AG04450 (cell line): ENCODE data around the gene C3orf22. TPM values are rescaled to one million over a fixed set of nuclear protein-coding genes. Genes with fewer than 3 reads are reported as not detected.
"Not testable (repeated sequence)": the region's sequence is repeated elsewhere in the genome, so short reads cannot be mapped to it uniquely, and the experiment has no call there.

Experiments used
- CTCF ChIA-PET: fragments of 300-600, 350-600 bp; formaldehyde crosslinking; extraction: SDS; loops from one replicate; lab custom pipeline; 2022; ENCODE audit warnings: antibody characterized with exemption, inconsistent platforms; lab: Charles Lee
- POLR2A ChIA-PET: fragments of 350-600 bp; formaldehyde crosslinking; extraction: SDS; loops from one replicate; lab custom pipeline; 2021; ENCODE audit warnings: antibody characterized with exemption, inconsistent platforms; lab: Yijun Ruan, JAX
- DNase-seq: peaks from one replicate; pipeline ENCODE4 v3.0.0-alpha.2; 2011; ENCODE audit warnings: low read depth, low spot score
- H3K27ac ChIP-seq: one replicate; pipeline ENCODE4 v1.5.1; 2012; ENCODE audit warnings: low read depth, low read length, control low read depth
- H3K27me3 ChIP-seq: one replicate; pipeline ENCODE4 v1.6.0; 2012; ENCODE audit warnings: low read length; ENCODE audit not compliant: control insufficient read depth, insufficient read depth
- H3K4me3 ChIP-seq: 2 replicates; pipeline ENCODE4 v1.5.1; 2011; ENCODE audit warnings: mild to moderate bottlenecking, low read depth, low read length, control low read depth
- H3K9me3 ChIP-seq: 2 replicates; pipeline ENCODE4 v1.5.1; 2012; ENCODE audit warnings: low read length; ENCODE audit not compliant: control insufficient read depth, insufficient read depth
- polyA plus RNA-seq: library from polyadenylated mRNA; depleted of rRNA; stranded (reverse); fragments of >200 nt; gene quantifications from 2 replicates; pipeline ENCODE4 v1.2.3, GENCODE V29; 2011
- TF ChIP-seq, protein P1 (sequence below): IDR thresholded peaks from 2 replicates; pipeline ENCODE4 v1.5.1; 2011; ENCODE audit warnings: low read depth, low read length, control low read depth, inconsistent platforms

Gene C3orf22
- polyA plus RNA-seq, 1 experiment = not detected

DNA sequence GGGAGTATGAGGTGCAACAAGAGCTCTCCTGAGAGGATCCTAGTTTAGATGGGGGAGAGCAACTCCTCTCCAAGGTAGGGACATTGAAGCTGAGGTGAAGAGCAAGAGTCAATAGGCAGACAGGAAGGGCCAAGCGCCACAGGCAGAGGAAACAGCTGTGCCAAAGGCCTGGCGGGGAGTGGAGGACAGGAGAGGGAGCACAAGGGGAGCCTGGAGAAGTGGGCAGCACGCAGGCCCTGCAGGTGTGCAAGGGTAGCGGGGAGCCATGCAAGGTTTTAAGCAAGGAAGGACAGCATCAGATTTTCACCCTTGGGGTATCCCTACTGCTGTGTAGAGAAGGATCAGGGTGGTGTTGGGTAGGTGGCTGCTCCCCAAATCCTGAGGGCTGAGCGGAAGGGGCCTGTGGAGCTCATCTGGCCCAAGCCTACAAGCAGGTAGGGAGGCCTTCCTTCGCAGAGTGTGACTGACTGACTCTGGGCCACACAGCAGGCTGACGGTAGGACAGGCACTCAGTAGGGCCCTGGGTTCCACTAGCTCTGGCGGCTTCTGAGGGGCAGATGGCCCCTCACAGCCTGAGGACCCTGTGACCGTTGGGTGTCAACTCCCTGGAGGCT lies 21.5 kb downstream of the C3orf22 start:
- no peak overlapping the region for H3K27ac ChIP-seq
- no peak overlapping the region for H3K4me3 ChIP-seq
- peaks cover 7% of the 10 kb centered on the region; the same call in 1 of the 2 replicates for H3K9me3 ChIP-seq
- TF ChIP-seq, protein P1, sequence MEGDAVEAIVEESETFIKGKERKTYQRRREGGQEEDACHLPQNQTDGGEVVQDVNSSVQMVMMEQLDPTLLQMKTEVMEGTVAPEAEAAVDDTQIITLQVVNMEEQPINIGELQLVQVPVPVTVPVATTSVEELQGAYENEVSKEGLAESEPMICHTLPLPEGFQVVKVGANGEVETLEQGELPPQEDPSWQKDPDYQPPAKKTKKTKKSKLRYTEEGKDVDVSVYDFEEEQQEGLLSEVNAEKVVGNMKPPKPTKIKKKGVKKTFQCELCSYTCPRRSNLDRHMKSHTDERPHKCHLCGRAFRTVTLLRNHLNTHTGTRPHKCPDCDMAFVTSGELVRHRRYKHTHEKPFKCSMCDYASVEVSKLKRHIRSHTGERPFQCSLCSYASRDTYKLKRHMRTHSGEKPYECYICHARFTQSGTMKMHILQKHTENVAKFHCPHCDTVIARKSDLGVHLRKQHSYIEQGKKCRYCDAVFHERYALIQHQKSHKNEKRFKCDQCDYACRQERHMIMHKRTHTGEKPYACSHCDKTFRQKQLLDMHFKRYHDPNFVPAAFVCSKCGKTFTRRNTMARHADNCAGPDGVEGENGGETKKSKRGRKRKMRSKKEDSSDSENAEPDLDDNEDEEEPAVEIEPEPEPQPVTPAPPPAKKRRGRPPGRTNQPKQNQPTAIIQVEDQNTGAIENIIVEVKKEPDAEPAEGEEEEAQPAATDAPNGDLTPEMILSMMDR = no peak
- ChIA-PET POLR2A (no interaction called here), CTCF (interaction anchor here (2.2 kb wide), 1 partner anchor 14 kb away, joined by 9 read pairs; the partner anchor contains the start of gene CHST13)
- DNase-seq = no peak
- peaks cover 32% of the 10 kb centered on the region for H3K27me3 ChIP-seq

DNA sequence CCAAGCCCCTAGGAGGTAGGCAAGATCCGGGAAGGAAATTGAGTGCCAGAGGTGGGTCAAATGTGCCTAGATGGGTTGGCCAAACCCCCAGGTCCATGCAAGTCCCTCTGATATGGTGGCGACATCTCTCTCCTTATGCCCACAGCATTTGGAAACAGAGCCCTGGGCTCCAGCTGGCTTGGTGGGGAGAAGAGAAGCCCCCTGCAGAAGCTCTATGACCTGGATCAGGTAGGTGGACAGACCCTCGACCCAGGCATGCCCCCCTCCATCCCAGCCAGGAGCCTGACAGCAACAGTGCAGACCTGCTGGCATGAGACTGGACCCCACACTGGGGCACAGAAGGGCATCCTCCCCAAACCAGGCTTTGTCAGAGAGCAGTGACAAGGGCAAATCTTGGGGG lies 22.6 kb downstream of the C3orf22 start:
- peaks cover 36% of the 10 kb centered on the region for H3K27me3 ChIP-seq
- ChIA-PET POLR2A (no interaction called here), CTCF (no interaction called here)
- no peak for DNase-seq
- H3K9me3 ChIP-seq = no peaks in the 10 kb centered on the region
- H3K4me3 ChIP-seq = no peak overlapping the region
- no peak overlapping the region for H3K27ac ChIP-seq
- TF ChIP-seq, protein P1 = no peak

DNA sequence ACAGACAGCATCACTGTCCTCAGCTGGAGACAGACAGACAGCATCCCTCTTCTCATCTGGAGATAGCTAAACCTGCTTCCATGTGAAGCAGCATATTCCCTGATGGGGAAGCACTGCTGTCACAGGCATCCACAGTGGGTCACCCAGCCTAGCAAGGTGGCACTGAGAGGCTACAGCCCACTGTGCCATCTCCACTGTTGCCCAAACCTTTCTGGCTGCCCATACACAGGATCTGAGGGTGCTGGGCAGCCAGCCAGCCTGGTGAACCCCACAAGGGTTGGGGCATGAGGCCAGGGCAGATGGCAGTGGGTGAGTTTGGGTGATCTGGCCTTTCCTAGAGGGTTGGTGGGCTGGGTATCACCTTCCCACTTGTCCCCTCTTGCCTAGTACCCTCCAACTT lies 23.1 kb downstream of the C3orf22 start:
- POLR2A ChIA-PET = no interaction called here
- Histone ChIP-seq H3K9me3 (no peaks in the 10 kb centered on the region), H3K27me3 (peaks cover 40% of the 10 kb centered on the region), H3K4me3 (no peak overlapping the region), H3K27ac (no peak overlapping the region)
- CTCF ChIA-PET = no interaction called here
- TF ChIP-seq, protein P1 = no peak
- DNase-seq = no peak

DNA sequence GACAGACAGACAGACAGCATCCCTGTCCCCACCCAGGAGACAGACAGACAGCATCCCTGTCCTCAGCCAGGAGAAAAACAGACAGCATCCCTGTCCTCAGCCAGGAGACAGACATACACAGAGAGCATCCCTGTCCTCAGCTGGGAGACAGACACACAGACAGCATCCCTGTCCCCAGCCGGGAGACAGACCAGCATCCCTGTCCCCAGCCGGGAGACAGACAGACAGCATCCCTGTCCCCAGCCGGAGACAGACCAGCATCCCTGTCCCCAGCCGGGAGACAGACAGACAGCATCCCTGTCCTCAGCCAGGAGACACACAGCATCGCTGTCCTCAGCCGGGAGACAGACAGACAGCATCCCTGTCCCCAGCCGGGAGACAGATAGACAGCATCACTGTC lies 24.0 kb downstream of the C3orf22 start:
- POLR2A ChIA-PET, H3K4me3 ChIP-seq, H3K27ac ChIP-seq, CTCF ChIA-PET, DNase-seq, H3K9me3 ChIP-seq: not testable (repeated sequence)
- H3K27me3 ChIP-seq = peaks cover 40% of the 10 kb centered on the region

DNA sequence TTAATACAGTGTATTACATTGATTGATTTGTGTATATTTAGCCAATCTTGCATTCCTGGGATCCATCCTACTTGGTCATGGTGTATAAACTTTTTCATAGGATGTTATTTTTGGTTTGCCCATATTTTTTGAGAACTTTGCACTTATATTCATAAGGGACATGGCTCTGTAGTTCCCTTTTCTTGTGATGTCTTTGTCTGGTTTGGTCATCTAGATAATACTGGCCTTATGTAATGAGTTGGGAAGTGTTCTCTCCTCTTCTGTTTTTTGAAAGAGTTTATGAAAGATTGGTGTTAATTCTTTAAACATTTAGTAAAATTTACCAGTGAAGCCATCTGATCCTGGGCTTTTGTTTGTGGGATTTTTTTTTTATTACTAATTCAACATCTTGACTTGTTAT lies 25.2 kb downstream of the C3orf22 start:
- ChIA-PET POLR2A (no interaction called here), CTCF (interaction anchor here (2.4 kb wide), 1 partner anchor 11 kb away, joined by 15 read pairs; no protein-coding TSS in a partner anchor)
- no peaks in the 10 kb centered on the region for H3K9me3 ChIP-seq
- no peak overlapping the region for H3K4me3 ChIP-seq
- TF ChIP-seq, protein P1 = no peak
- peaks cover 40% of the 10 kb centered on the region for H3K27me3 ChIP-seq
- no peak overlapping the region for H3K27ac ChIP-seq
- no peak for DNase-seq

DNA sequence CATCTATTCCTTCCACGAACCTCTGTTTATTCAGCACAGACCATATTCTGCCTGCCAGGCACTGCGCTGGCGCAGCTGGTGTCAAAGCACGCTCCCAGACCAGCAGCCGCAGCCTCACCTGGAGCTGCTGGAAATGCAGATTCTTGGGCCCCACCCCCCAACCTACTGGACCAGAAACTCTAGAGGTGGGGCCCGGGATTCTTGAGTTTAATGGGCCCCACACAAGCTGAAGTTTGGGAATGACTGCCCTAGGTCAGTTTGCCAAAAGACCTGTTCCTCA lies 27.7 kb downstream of the C3orf22 start:
- CTCF ChIA-PET = interaction anchor here (2.4 kb wide), 1 partner anchor 9 kb away, joined by 15 read pairs; no protein-coding TSS in a partner anchor
- TF ChIP-seq, protein P1 = no peak
- Histone ChIP-seq H3K9me3 (no peaks in the 10 kb centered on the region), H3K27ac (no peak overlapping the region), H3K4me3 (no peak overlapping the region), H3K27me3 (peaks cover 31% of the 10 kb centered on the region)
- POLR2A ChIA-PET = no interaction called here
- DNase-seq = no peak
